ENCODE results near the gene AASDH. TPM values are rescaled to one million over a fixed set of nuclear protein-coding genes. Genes with fewer than 3 reads are reported as not detected.
A peak's percentile ranks its signal among the peaks of the same experiment; 100 is the strongest.

Gene AASDH
- total and polyA plus RNA-seq, 2 of the 13 experiments (the other 11 are each of a cell fraction or from before 2014, with no cell fraction given) = 12.6 to 14.1 TPM

DNA sequence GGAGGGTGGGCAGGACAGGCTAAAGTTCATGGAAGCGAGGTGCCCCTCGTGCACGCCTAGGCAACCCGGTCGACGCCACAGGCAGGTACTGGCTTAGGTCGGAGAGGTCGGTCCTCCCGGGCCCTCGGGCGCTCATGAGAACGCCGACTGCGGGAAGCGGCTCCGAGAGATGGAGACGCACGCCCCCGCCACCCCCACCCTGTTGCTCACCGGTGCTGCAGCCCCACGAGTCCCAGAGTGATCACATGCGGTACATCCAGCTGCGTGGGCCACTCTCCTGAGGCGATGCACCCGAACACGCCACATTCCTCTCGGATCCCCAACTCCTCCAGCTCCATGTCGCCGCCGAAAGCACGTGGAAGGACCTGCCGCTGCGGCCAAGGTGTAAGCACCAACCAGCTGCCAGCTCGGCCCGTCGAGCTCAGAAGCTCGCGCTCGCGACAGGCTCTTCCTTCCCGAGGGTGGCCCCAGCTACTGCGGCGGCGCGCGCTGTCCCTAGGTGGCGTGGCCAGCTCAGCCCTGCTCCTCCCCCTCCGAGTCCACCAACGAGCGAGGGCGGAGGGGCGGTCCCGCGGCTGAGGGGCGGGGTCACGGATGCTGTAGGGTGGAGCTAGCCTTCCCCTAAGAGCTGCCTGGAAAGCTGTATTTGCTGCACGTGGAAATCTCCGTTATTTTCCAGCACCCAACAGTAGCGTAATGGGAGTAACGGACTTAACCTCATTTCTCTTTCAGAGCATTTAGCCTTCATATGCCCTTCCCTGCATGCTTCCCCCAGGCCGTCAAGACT is 48.0 kb upstream of the AASDH start, which contains the start of gene PPAT (continued):
- no peak for TF ChIP-seq MBD4 (IDR thresholded peaks at IDR 0.05; ENCODE audit: borderline replicate concordance, low read length)
- TF ChIP-seq, protein P1, sequence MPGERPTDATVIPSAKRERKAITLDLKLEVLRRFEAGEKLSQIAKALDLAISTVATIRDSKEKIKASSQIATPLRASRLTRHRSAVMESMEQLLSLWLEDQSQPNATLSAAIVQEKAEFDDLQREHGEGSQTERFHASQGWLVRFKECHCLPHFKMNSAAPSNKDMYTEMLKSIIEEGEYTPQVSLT (CRISPR knock-in tag; IDR thresholded peaks at IDR 0.05; ENCODE audit: borderline replicate concordance, low read depth) = peak; percentile 6; the same call in 1 of the 2 replicates
- TF ChIP-seq CCAR2 (optimal IDR thresholded peaks at IDR 0.05; ENCODE audit: low read depth, low read length) = no peak
- 0 out of 2 replicates have a peak, but pooled peaks have one; percentile 78 for TF ChIP-seq SSRP1 (CRISPR knock-in tag; IDR thresholded peaks at IDR 0.05)
- no peak; the same call in 1 of the 2 replicates for TF ChIP-seq ZSCAN25 (CRISPR knock-in tag; IDR thresholded peaks at IDR 0.05)
- TF ChIP-seq ZC3H4 (CRISPR knock-in tag; IDR thresholded peaks at IDR 0.05; ENCODE audit: borderline replicate concordance) = 0 out of 2 replicates have a peak, but pooled peaks have one; percentile 17
- no peak for TF ChIP-seq ZNF816 (CRISPR knock-in tag; IDR thresholded peaks at IDR 0.05; ENCODE audit: borderline replicate concordance)
- TF ChIP-seq ZNF225 (CRISPR knock-in tag; IDR thresholded peaks at IDR 0.05) = peak; percentile 90
- TF ChIP-seq AGO2 (optimal IDR thresholded peaks at IDR 0.05; ENCODE audit: low read depth, low read length) = peak; percentile 71
- TF ChIP-seq ZNF260 (CRISPR knock-in tag; IDR thresholded peaks at IDR 0.05; ENCODE audit: borderline replicate concordance, low read depth) = no peak
- TF ChIP-seq, protein P2, sequence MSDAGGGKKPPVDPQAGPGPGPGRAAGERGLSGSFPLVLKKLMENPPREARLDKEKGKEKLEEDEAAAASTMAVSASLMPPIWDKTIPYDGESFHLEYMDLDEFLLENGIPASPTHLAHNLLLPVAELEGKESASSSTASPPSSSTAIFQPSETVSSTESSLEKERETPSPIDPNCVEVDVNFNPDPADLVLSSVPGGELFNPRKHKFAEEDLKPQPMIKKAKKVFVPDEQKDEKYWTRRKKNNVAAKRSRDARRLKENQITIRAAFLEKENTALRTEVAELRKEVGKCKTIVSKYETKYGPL (CRISPR knock-in tag; IDR thresholded peaks at IDR 0.05) = 0 out of 2 replicates have a peak, but pooled peaks have one; percentile 2
- TF ChIP-seq SP2 (CRISPR knock-in tag; IDR thresholded peaks at IDR 0.05) = peak; percentile 48; the same call in 1 of the 2 replicates
- TF ChIP-seq, protein P3, sequence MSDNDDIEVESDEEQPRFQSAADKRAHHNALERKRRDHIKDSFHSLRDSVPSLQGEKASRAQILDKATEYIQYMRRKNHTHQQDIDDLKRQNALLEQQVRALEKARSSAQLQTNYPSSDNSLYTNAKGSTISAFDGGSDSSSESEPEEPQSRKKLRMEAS (IDR thresholded peaks at IDR 0.05) = peak; percentile 98
- no peak for TF ChIP-seq NFKBIZ (CRISPR knock-in tag; IDR thresholded peaks at IDR 0.05)
- TF ChIP-seq NKX3-1 (CRISPR knock-in tag; IDR thresholded peaks at IDR 0.05) = no peak; the same call in 1 of the 2 replicates
- no peak for TF ChIP-seq ZNF382 (CRISPR knock-in tag; IDR thresholded peaks at IDR 0.05; ENCODE audit: borderline replicate concordance)
- peak; percentile 82 for TF ChIP-seq MEF2D (CRISPR knock-in tag; IDR thresholded peaks at IDR 0.05)
- TF ChIP-seq RAD21 (CRISPR knock-in tag; IDR thresholded peaks at IDR 0.05) = no peak
- TF ChIP-seq GPN1 (CRISPR knock-in tag; IDR thresholded peaks at IDR 0.05; ENCODE audit: borderline replicate concordance) = no peak
- no peak for TF ChIP-seq ZNF138 (CRISPR knock-in tag; IDR thresholded peaks at IDR 0.05; ENCODE audit: low read depth)
- TF ChIP-seq CHD2 (IDR thresholded peaks at IDR 0.05; ENCODE audit: low read depth, low read length) = peak; percentile 85
- TF ChIP-seq ZNF460 (CRISPR knock-in tag; IDR thresholded peaks at IDR 0.05; ENCODE audit: borderline replicate concordance) = no peak; the same call in 1 of the 2 replicates
- TF ChIP-seq, protein P4, sequence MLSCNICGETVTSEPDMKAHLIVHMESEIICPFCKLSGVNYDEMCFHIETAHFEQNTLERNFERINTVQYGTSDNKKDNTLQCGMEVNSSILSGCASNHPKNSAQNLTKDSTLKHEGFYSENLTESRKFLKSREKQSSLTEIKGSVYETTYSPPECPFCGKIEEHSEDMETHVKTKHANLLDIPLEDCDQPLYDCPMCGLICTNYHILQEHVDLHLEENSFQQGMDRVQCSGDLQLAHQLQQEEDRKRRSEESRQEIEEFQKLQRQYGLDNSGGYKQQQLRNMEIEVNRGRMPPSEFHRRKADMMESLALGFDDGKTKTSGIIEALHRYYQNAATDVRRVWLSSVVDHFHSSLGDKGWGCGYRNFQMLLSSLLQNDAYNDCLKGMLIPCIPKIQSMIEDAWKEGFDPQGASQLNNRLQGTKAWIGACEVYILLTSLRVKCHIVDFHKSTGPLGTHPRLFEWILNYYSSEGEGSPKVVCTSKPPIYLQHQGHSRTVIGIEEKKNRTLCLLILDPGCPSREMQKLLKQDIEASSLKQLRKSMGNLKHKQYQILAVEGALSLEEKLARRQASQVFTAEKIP (CRISPR knock-in tag; IDR thresholded peaks at IDR 0.05; ENCODE audit: borderline replicate concordance) = no peak

Data from HepG2 (cell line).